A549 (cell line): ENCODE data around the gene IGF1R. TPM values are rescaled to one million over a fixed set of nuclear protein-coding genes. Genes with fewer than 3 reads are reported as not detected.

Experiments used
- ATAC-seq, 2 experiments: fragments of 200-7000 bp in 1 of 2; fragments of >200 bp in 1 of 2; cut with Nextera tagmentation in 1 of 2; cut with Tn5 transposase in 1 of 2; 3 replicates each; pipeline versions ENCODE4 v1.8.0 to v1.9.1; 2018 to 2020; ENCODE audit warnings: mild to moderate bottlenecking in 1 of 2, moderate library complexity in 1 of 2
- CTCF ChIA-PET: fragments of 300-600 bp; sonication (Branson Sonifier 250); formaldehyde crosslinking; extraction: SDS; loops from one replicate; lab custom pipeline; 2021; ENCODE audit warnings: antibody characterized with exemption, inconsistent platforms; lab: Yijun Ruan, JAX
- POLR2A ChIA-PET: fragments of 350-600 bp; formaldehyde crosslinking; extraction: SDS; loops from one replicate; lab custom pipeline; 2021; ENCODE audit warnings: antibody characterized with exemption, inconsistent platforms; lab: Yijun Ruan, JAX
- DNase-seq, 2 experiments: peaks; one replicate each; pipeline versions ENCODE4 v3.0.0 to v3.0.0-alpha.2; 2011 to 2016; ENCODE audit warnings: low read depth in 1 of 2, low spot score in 1 of 2
- FAIRE-seq: peaks from 2 replicates; lab custom pipeline; 2011; peaks lifted over from hg19 to GRCh38; lab: Jason Lieb, UNC
- H3K27ac ChIP-seq, 2 experiments: fragments of >200 bp; sonication (Bioruptor Twin); formaldehyde crosslinking; 3 replicates each; pipeline ENCODE4 v1.5.1; 2016 to 2017
- H3K4me1 ChIP-seq: fragments of >200 bp; sonication (Bioruptor Twin); formaldehyde crosslinking; 3 replicates; pipeline ENCODE4 v1.6.1; 2016
- H3K4me2 ChIP-seq: fragments of >200 bp; sonication (Bioruptor Twin); formaldehyde crosslinking; 3 replicates; pipeline ENCODE4 v1.6.1; 2016
- H3K4me3 ChIP-seq: fragments of >200 bp; sonication (Bioruptor Twin); formaldehyde crosslinking; 3 replicates; pipeline ENCODE4 v1.5.1; 2016
- H3K9me3 ChIP-seq: fragments of >200 bp; sonication (Bioruptor Twin); formaldehyde crosslinking; 3 replicates; pipeline ENCODE4 v1.6.1; 2016
- BHLHE40 ChIP-seq: IDR thresholded peaks from 2 replicates; pipeline ENCODE4 v1.6.1; 2012; ENCODE audit warnings: low read depth, low read length, inconsistent platforms
- CBX8 ChIP-seq: fragments of 200-600 bp; sonication (generic); IDR thresholded peaks from 2 replicates; pipeline ENCODE4 v1.6.1; 2016
- CEBPB ChIP-seq, 2 experiments: fragments of >200 bp in 1 of 2; sonication (Bioruptor Twin) in 1 of 2; formaldehyde crosslinking in 1 of 2; IDR thresholded peaks; 2 replicates each; pipeline ENCODE4 v1.6.1; 2012 to 2016
- EHMT2 ChIP-seq: fragments of 200-600 bp; sonication (generic); IDR thresholded peaks from 2 replicates; pipeline ENCODE4 v1.6.1; 2016; ENCODE audit warnings: antibody characterized with exemption, low read depth, mild to moderate bottlenecking, moderate library complexity
- ESRRA ChIP-seq: fragments of 150-350 bp; IDR thresholded peaks from 2 replicates; pipeline ENCODE4 v1.6.1; 2014; ENCODE audit warnings: mild to moderate bottlenecking, low read length, borderline replicate concordance
- FOXS1 ChIP-seq: fragments of 250-450 bp; sonication (Bioruptor Pico); IDR thresholded peaks from 2 replicates; pipeline ENCODE4 v1.5.0; 2020; ENCODE audit warnings: mild to moderate bottlenecking, moderate library complexity
- GATA3 ChIP-seq: IDR thresholded peaks from 2 replicates; pipeline ENCODE4 v1.6.1; 2012; ENCODE audit warnings: borderline replicate concordance
- HDAC2 ChIP-seq: fragments of 200-600 bp; sonication (generic); IDR thresholded peaks from 2 replicates; pipeline ENCODE4 v1.6.1; 2016
- HOXA7 ChIP-seq: fragments of 250-450 bp; sonication (Bioruptor Pico); IDR thresholded peaks from 2 replicates; pipeline ENCODE4 v1.5.0; 2020; ENCODE audit warnings: mild to moderate bottlenecking, moderate library complexity
- HOXB13 ChIP-seq: fragments of 250-450 bp; sonication (Bioruptor Pico); IDR thresholded peaks from 2 replicates; pipeline ENCODE4 v1.5.0; 2020; ENCODE audit warnings: low read depth, mild to moderate bottlenecking, moderate library complexity
- HOXB5 ChIP-seq: fragments of 250-450 bp; sonication (Bioruptor Pico); IDR thresholded peaks from 2 replicates; pipeline ENCODE4 v1.5.0; 2020; ENCODE audit warnings: mild to moderate bottlenecking, moderate library complexity
- JUNB ChIP-seq: fragments of >200 bp; sonication (Bioruptor Twin); formaldehyde crosslinking; IDR thresholded peaks from 2 replicates; pipeline ENCODE4 v1.6.1; 2016
- KDM1A ChIP-seq: fragments of 200-600 bp; sonication (generic); IDR thresholded peaks from 2 replicates; pipeline ENCODE4 v1.6.1; 2016; ENCODE audit warnings: low read depth, mild to moderate bottlenecking
- NPAS2 ChIP-seq: fragments of 250-450 bp; sonication (Bioruptor Pico); IDR thresholded peaks from 2 replicates; pipeline ENCODE4 v1.8.0; 2022; ENCODE audit warnings: mild to moderate bottlenecking, moderate library complexity, borderline replicate concordance
- PBX3 ChIP-seq: IDR thresholded peaks from 2 replicates; pipeline ENCODE4 v1.6.1; 2012
- POLR2A ChIP-seq: IDR thresholded peaks from 2 replicates; pipeline ENCODE4 v1.6.1; 2012; ENCODE audit warnings: mild to moderate bottlenecking, low read length
- RAD21 ChIP-seq, 2 experiments: fragments of >200 bp in 1 of 2; sonication (Bioruptor Twin) in 1 of 2; formaldehyde crosslinking in 1 of 2; IDR thresholded peaks in 1 of 2; conservative IDR thresholded peaks in 1 of 2; 2 replicates in 1 of 2; 3 replicates in 1 of 2; pipeline ENCODE4 v1.6.1; 2012 to 2018; ENCODE audit warnings: inconsistent platforms in 1 of 2
- RCOR1 ChIP-seq: fragments of 150-350 bp; IDR thresholded peaks from 2 replicates; pipeline ENCODE4 v1.6.1; 2014; ENCODE audit warnings: antibody characterized with exemption, low read length, low read depth
- RFX5 ChIP-seq: fragments of 450-650 bp; IDR thresholded peaks from 2 replicates; pipeline ENCODE4 v1.7.1; 2014; ENCODE audit warnings: antibody characterized with exemption, mild to moderate bottlenecking, moderate library complexity
- SREBF2 ChIP-seq: fragments of 450-650 bp; IDR thresholded peaks from 2 replicates; pipeline ENCODE4 v1.6.1; 2014; ENCODE audit warnings: mild to moderate bottlenecking, moderate library complexity
- TP53 ChIP-seq: fragments of 250-450 bp; sonication (Bioruptor Pico); IDR thresholded peaks from 2 replicates; pipeline ENCODE4 v1.5.0; 2021; ENCODE audit warnings: mild to moderate bottlenecking, moderate library complexity
- ZNF302 ChIP-seq: fragments of 250-450 bp; sonication (Bioruptor Pico); IDR thresholded peaks from 2 replicates; pipeline ENCODE4 v1.9.0; 2021; ENCODE audit warnings: inconsistent platforms, mild to moderate bottlenecking, moderate library complexity
- WGBS: methylation state at CpG from one replicate; pipeline ENCODE4 v1.1.6; 2017; ENCODE audit errors: missing lambda C conversion rate; 5-methylcytosine and 5-hydroxymethylcytosine counted together
- polyA plus RNA-seq, 4 experiments: library from polyadenylated mRNA; depleted of rRNA in 3 of 4; stranded (reverse); fragments of >200 nt; fragmentation: RNase III in 1 of 4; extraction: RNeasy Plus Mini Kit Qiagen cat#74134 plus additional on column Dnase treatment in 1 of 4; gene quantifications; 2 replicates in 3 of 4; 3 replicates in 1 of 4; pipeline ENCODE4 v1.2.3, GENCODE V29; 2011 to 2017
- TF ChIP-seq, protein P1 (sequence below): fragments of 250-450 bp; sonication (Bioruptor Pico); IDR thresholded peaks from 2 replicates; pipeline ENCODE4 v1.5.0; 2020; ENCODE audit warnings: low read depth, mild to moderate bottlenecking, moderate library complexity
- TF ChIP-seq, protein P2 (sequence below): fragments of >200 bp; sonication (Bioruptor Twin); formaldehyde crosslinking; IDR thresholded peaks from 3 replicates; pipeline ENCODE4 v1.6.1; 2016

The IGF1R gene
- polyA plus RNA-seq, 2 of the 4 experiments (the other 2 are of a cell fraction) = 42.6 to 69.5 TPM

GRCh38 chr15:98776607-98777281, 128.4 kb downstream of the IGF1R start (continued):
- no peak for TF ChIP-seq RAD21 (conservative IDR thresholded peaks at IDR 0.05 in 1 of 2, IDR thresholded peaks at IDR 0.05 in 1 of 2)
- no peak for TF ChIP-seq HDAC2
- TF ChIP-seq, all 56 proteins: peak for 0

GRCh38 chr15:98777426-98777825, 129.1 kb downstream of the IGF1R start:
- no peak for FAIRE-seq
- DNase-seq = no peak
- H3K4me2 ChIP-seq = no peak overlapping the region
- CTCF ChIA-PET = interaction anchor here (0.9 to 8.5 kb wide), 9 partner anchors 9 to 127 kb away, joined by 3 to 172 read pairs (median 5); no protein-coding TSS in a partner anchor
- H3K4me3 ChIP-seq = no peak overlapping the region
- H3K27ac ChIP-seq = peak overlapping the region in 1 of 2 experiments; percentile 42; a peak in 2 of 6 replicates
- no peak for ATAC-seq
- POLR2A ChIA-PET = no interaction called here
- 86% methylated on average over 9 of the region's 9 CpGs for WGBS
- TF ChIP-seq EHMT2 (no peak), HOXB13 (CRISPR knock-in tag) (no peak)
- TF ChIP-seq, all 56 proteins: peak for 0
- Histone ChIP-seq H3K9me3 (no peaks in the 10 kb centered on the region), H3K4me1 (peaks cover 79% of the 10 kb centered on the region)

DNA sequence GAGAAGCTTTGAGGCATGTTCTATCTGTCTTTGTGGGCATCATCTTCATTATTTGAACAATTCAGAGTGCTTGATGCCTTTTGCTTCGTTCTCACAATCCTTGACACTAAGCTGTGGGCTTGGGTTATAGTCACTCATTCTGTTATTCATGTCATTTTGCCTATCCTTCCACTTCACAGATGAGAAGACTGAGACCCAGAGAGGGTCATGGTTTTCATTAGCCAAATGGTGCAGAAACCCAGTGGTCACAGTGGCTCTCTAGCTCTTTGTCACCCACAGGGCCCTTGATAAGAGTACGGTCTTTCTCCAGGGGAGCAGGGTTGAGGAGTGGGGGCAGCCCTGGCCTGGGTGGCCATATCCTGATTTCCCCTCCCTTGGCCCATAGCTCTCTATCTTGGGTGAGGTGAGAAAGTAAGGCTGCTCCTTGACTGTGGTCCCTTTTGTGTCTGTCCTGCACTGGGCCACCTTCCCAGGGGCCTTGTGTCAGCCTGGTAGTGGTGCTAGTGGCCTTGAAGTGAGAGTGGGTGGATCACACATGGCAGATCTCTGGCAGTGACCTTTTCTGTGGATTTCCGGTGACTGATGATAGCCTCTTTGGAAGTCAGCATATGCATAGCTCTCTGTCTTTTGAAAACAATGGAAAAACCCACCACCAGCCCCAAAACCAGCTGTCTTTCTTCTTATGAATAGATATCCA, 130.1 kb downstream of the IGF1R start:
- no peaks in the 10 kb centered on the region for H3K9me3 ChIP-seq
- peak overlapping the region; percentile 67 to 73 for H3K27ac ChIP-seq
- no peak for TF ChIP-seq ZNF302 (CRISPR knock-in tag)
- TF ChIP-seq KDM1A = 0 out of 2 replicates have a peak, but pooled peaks have one; percentile 51
- 89% methylated on average over 3 of the region's 3 CpGs for WGBS
- H3K4me3 ChIP-seq = no peak overlapping the region
- H3K4me2 ChIP-seq = peak overlapping the region; percentile 65
- CTCF ChIA-PET = interaction anchor here (0.5 to 8.5 kb wide), 44 partner anchors 8 to 318 kb away, joined by 3 to 172 read pairs (median 8); no protein-coding TSS in a partner anchor
- FAIRE-seq (no peak), DNase-seq (no peak), ATAC-seq (peak in 1 of 2 experiments; percentile 6; a peak in 1 of 6 replicates)
- peaks cover 79% of the 10 kb centered on the region for H3K4me1 ChIP-seq
- POLR2A ChIA-PET = no interaction called here

DNA sequence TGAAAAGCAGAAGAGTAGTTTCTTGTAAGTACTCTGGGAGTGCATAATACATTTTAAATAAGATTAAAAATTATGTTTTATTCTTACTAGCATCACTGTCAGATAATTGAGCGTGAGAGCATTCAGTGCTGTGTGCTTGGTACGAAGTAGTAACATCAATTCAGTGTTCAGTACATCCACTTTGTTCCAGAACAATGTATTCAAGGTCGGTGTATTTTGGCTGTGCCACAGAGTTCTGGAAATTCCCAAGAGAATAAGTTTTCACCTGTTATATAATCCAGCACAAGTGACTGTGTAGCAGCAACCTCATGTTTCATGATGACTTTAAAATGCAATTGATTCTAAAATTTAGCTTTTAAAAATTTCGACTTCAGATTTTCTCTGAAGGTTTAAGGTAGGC, 130.6 kb downstream of the IGF1R start:
- POLR2A ChIA-PET = no interaction called here
- ATAC-seq = peak in 1 of 2 experiments; percentile 6; a peak in 1 of 6 replicates
- H3K27ac ChIP-seq = peak overlapping the region; percentile 67 to 73
- peak overlapping the region; percentile 65 for H3K4me2 ChIP-seq
- H3K4me1 ChIP-seq = peaks cover 79% of the 10 kb centered on the region
- WGBS = 88% methylated on average over 4 of the region's 4 CpGs
- no peak for FAIRE-seq
- H3K4me3 ChIP-seq = no peak overlapping the region
- TF ChIP-seq, protein P1, sequence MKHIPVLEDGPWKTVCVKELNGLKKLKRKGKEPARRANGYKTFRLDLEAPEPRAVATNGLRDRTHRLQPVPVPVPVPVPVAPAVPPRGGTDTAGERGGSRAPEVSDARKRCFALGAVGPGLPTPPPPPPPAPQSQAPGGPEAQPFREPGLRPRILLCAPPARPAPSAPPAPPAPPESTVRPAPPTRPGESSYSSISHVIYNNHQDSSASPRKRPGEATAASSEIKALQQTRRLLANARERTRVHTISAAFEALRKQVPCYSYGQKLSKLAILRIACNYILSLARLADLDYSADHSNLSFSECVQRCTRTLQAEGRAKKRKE (CRISPR knock-in tag) = no peak
- TF ChIP-seq HOXA7 (CRISPR knock-in tag) (no peak), GATA3 (no peak), NPAS2 (CRISPR knock-in tag) (no peak), ESRRA (no peak), FOXS1 (no peak), POLR2A (no peak), BHLHE40 (no peak), RFX5 (no peak), TP53 (CRISPR knock-in tag) (no peak), RCOR1 (no peak), ZNF302 (CRISPR knock-in tag) (no peak), CBX8 (no peak), JUNB (no peak), HOXB5 (CRISPR knock-in tag) (no peak), RAD21 (conservative IDR thresholded peaks at IDR 0.05 in 1 of 2, IDR thresholded peaks at IDR 0.05 in 1 of 2) (no peak), PBX3 (no peak), CEBPB (IDR thresholded peaks at IDR 0.05) (no peak), SREBF2 (no peak)
- TF ChIP-seq, protein P2, sequence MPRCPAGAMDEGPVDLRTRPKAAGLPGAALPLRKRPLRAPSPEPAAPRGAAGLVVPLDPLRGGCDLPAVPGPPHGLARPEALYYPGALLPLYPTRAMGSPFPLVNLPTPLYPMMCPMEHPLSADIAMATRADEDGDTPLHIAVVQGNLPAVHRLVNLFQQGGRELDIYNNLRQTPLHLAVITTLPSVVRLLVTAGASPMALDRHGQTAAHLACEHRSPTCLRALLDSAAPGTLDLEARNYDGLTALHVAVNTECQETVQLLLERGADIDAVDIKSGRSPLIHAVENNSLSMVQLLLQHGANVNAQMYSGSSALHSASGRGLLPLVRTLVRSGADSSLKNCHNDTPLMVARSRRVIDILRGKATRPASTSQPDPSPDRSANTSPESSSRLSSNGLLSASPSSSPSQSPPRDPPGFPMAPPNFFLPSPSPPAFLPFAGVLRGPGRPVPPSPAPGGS = no peak
- H3K9me3 ChIP-seq = no peaks in the 10 kb centered on the region
- CTCF ChIA-PET = interaction anchor here (0.6 to 8.5 kb wide), 57 partner anchors 11 to 330 kb away, joined by 3 to 172 read pairs (median 6); no protein-coding TSS in a partner anchor
- no peak for DNase-seq
